ENCODE measurements around the gene SCG2.

SCG2 gene

GRCh38 chr2:223560749-223561435, 41.3 kb downstream of the SCG2 start:
- Histone ChIP-seq H3K9ac (no peak overlapping the region), H3K36me3 (ENCODE audit: control insufficient read depth, insufficient read depth, low read length) (no peaks in the 10 kb centered on the region), H3K9me3 (ENCODE audit: control insufficient read depth, low read length) (no peaks in the 10 kb centered on the region), H2AFZ (no peak overlapping the region), H3K4me1 (no peaks in the 10 kb centered on the region), H3K4me3 (ENCODE audit: low read depth, low read length) (no peak overlapping the region), H3K4me2 (ENCODE audit: low read length) (no peak overlapping the region), H3K79me2 (no peaks in the 10 kb centered on the region), H3K27ac (no peak overlapping the region), H3K27me3 (ENCODE audit: control insufficient read depth, insufficient read depth, low read length) (no peaks in the 10 kb centered on the region)
- no peak for TF ChIP-seq CTCF (IDR thresholded peaks at IDR 0.05)

DNA sequence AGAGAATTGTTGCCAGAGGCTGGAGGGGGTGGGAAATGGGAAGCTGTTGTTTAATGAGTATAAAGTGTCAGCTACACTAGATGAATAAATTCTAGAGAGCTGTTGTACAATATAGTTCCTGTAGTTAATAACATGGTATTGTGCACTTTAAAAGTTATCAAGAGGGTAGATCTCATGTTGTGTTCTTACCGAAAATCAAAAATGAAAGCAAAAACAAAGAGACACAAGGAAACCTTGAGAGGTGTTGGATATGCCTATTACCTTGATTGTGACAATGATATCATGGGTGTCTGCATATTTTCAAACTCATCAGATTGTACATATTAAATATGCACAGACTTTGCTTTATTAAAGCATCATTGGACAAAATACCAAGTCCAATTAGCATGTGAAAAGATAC, 43.2 kb downstream of the SCG2 start:
- Histone ChIP-seq H3K4me1 (no peaks in the 10 kb centered on the region), H3K4me3 (ENCODE audit: low read depth, low read length) (no peak overlapping the region), H3K79me2 (no peaks in the 10 kb centered on the region), H3K9ac (no peak overlapping the region), H2AFZ (peak overlapping the region; percentile 1), H3K4me2 (ENCODE audit: low read length) (no peak overlapping the region), H3K36me3 (ENCODE audit: control insufficient read depth, insufficient read depth, low read length) (no peaks in the 10 kb centered on the region), H3K27ac (no peak overlapping the region), H3K9me3 (ENCODE audit: control insufficient read depth, low read length) (no peaks in the 10 kb centered on the region), H3K27me3 (ENCODE audit: control insufficient read depth, insufficient read depth, low read length) (no peaks in the 10 kb centered on the region)
- no peak for TF ChIP-seq CTCF (IDR thresholded peaks at IDR 0.05)

DNA sequence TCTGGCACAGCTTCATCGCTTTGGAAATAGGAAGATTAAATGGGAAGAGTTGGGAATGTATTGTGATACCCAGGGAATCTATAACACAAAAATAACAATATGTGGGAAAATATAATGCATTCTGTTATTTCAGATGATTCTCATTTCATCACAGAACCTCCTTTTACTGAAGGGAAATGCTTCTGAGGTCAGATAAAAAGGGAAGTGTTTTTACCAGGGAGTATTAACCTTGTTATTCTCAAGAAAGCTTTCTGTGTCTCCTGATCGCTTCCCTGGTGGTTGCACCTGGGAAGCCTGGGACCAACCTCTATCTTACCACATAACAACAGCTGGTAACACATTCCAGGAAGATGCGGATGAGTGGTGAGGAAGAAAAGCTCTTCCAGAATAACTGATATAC, 47.2 kb downstream of the SCG2 start:
- no peaks in the 10 kb centered on the region for H3K79me2 ChIP-seq
- H3K27me3 ChIP-seq (ENCODE audit: control insufficient read depth, insufficient read depth, low read length) = no peaks in the 10 kb centered on the region
- no peak overlapping the region for H3K27ac ChIP-seq
- no peak for TF ChIP-seq CTCF (IDR thresholded peaks at IDR 0.05)
- no peak overlapping the region for H3K4me2 ChIP-seq (ENCODE audit: low read length)
- no peak overlapping the region for H2AFZ ChIP-seq
- no peaks in the 10 kb centered on the region for H3K9me3 ChIP-seq (ENCODE audit: control insufficient read depth, low read length)
- no peaks in the 10 kb centered on the region for H3K36me3 ChIP-seq (ENCODE audit: control insufficient read depth, insufficient read depth, low read length)
- no peak overlapping the region for H3K4me3 ChIP-seq (ENCODE audit: low read depth, low read length)
- H3K4me1 ChIP-seq = no peaks in the 10 kb centered on the region
- H3K9ac ChIP-seq = no peak overlapping the region

DNA sequence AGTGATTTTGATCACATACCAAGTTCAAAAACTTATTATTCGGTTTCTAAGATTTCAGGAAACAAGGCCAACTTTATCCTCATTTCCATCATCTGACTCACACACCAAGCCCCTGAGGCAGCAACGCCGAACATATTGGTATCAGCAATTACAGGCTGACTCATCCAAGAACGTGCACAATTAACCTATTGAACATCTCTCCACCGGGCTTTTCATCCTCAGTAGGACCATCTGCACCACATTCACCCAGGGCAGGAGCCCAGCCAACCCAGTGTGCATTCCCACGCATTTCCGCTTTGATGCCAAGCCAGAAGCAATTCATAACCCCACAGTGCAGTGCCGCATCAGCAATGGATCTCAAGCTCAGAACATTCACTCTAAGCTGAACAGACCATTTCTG, 52.9 kb downstream of the SCG2 start:
- Histone ChIP-seq H3K4me2 (ENCODE audit: low read length) (no peak overlapping the region), H3K9ac (no peak overlapping the region), H3K4me1 (no peaks in the 10 kb centered on the region), H3K36me3 (ENCODE audit: control insufficient read depth, insufficient read depth, low read length) (no peaks in the 10 kb centered on the region), H3K27me3 (ENCODE audit: control insufficient read depth, insufficient read depth, low read length) (no peaks in the 10 kb centered on the region), H3K79me2 (no peaks in the 10 kb centered on the region), H3K27ac (no peak overlapping the region), H3K9me3 (ENCODE audit: control insufficient read depth, low read length) (no peaks in the 10 kb centered on the region), H2AFZ (no peak overlapping the region), H3K4me3 (ENCODE audit: low read depth, low read length) (no peak overlapping the region)
- no peak for TF ChIP-seq CTCF (IDR thresholded peaks at IDR 0.05)

DNA sequence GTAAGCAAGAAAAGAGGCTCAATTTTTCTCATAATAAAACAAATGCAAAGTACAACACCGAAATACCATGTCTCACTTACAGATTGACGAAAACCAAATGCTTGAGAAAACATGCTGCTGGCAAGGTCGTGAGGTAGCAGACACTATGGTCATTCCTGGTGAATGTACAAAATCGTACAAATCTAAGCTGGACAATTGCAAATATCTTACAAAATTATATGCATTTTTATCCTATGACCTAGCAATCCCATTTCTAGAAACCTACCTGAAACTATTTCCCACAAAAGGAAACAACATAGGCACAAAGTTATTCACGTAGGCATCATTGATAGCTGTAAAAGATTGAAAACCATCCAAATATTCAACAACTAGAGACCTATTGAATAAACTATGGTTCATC, 54.0 kb downstream of the SCG2 start:
- Histone ChIP-seq H3K9me3 (ENCODE audit: control insufficient read depth, low read length) (no peaks in the 10 kb centered on the region), H3K4me1 (no peaks in the 10 kb centered on the region), H3K79me2 (no peaks in the 10 kb centered on the region), H3K4me3 (ENCODE audit: low read depth, low read length) (no peak overlapping the region), H3K27me3 (ENCODE audit: control insufficient read depth, insufficient read depth, low read length) (no peaks in the 10 kb centered on the region), H3K4me2 (ENCODE audit: low read length) (no peak overlapping the region), H3K36me3 (ENCODE audit: control insufficient read depth, insufficient read depth, low read length) (no peaks in the 10 kb centered on the region), H3K9ac (no peak overlapping the region), H3K27ac (no peak overlapping the region), H2AFZ (no peak overlapping the region)
- TF ChIP-seq CTCF (IDR thresholded peaks at IDR 0.05) = no peak
